ENCODE data around the gene PRRT1B.

The PRRT1B gene

GRCh38 chr9:131554087-131554842 lies 8.9 kb downstream of the PRRT1B start:
- Histone ChIP-seq H3K27me3 (ENCODE audit: insufficient read depth, insufficient read length) (peaks cover 27% of the 10 kb centered on the region), H3K9ac (ENCODE audit: insufficient read length, low read depth) (no peak overlapping the region), H3K4me3 (ENCODE audit: insufficient read length, low read depth) (peak overlapping the region; percentile 30), H3K9me3 (ENCODE audit: insufficient read depth, low read length) (peaks cover 9% of the 10 kb centered on the region; the same call in 1 of the 2 replicates), H3K36me3 (ENCODE audit: insufficient read depth, insufficient read length, low read length) (peaks cover 6% of the 10 kb centered on the region), H3K4me1 (ENCODE audit: insufficient read depth, insufficient read length) (peaks cover 13% of the 10 kb centered on the region)
- DNase-seq (ENCODE audit: low read depth, low spot score) = no peak
- no peak for TF ChIP-seq ZNF274 (IDR thresholded peaks at IDR 0.05; ENCODE audit: low read depth, low read length)
- TF ChIP-seq YY1 (IDR thresholded peaks at IDR 0.05; ENCODE audit: insufficient read depth, insufficient read length) = no peak

GRCh38 chr9:131554843-131555351 lies 9.6 kb downstream of the PRRT1B start:
- no peak for DNase-seq (ENCODE audit: low read depth, low spot score)
- Histone ChIP-seq H3K4me3 (ENCODE audit: insufficient read length, low read depth) (peak overlapping the region; percentile 30), H3K4me1 (ENCODE audit: insufficient read depth, insufficient read length) (peaks cover 13% of the 10 kb centered on the region), H3K9ac (ENCODE audit: insufficient read length, low read depth) (no peak overlapping the region), H3K36me3 (ENCODE audit: insufficient read depth, insufficient read length, low read length) (peaks cover 6% of the 10 kb centered on the region), H3K9me3 (ENCODE audit: insufficient read depth, low read length) (peaks cover 9% of the 10 kb centered on the region; the same call in 1 of the 2 replicates), H3K27me3 (ENCODE audit: insufficient read depth, insufficient read length) (peaks cover 27% of the 10 kb centered on the region)
- TF ChIP-seq ZNF274 (IDR thresholded peaks at IDR 0.05; ENCODE audit: low read depth, low read length) (no peak), YY1 (IDR thresholded peaks at IDR 0.05; ENCODE audit: insufficient read depth, insufficient read length) (no peak), SUZ12 (IDR thresholded peaks at IDR 0.05; ENCODE audit: extremely low read depth, insufficient read depth, insufficient read length) (no peak)

- Histone ChIP-seq H3K36me3 (ENCODE audit: insufficient read depth, insufficient read length, low read length) (peaks cover 6% of the 10 kb centered on the region), H3K9me3 (ENCODE audit: insufficient read depth, low read length) (peaks cover 9% of the 10 kb centered on the region; the same call in 1 of the 2 replicates), H3K4me1 (ENCODE audit: insufficient read depth, insufficient read length) (peaks cover 13% of the 10 kb centered on the region), H3K27me3 (ENCODE audit: insufficient read depth, insufficient read length) (peaks cover 27% of the 10 kb centered on the region), H3K4me3 (ENCODE audit: insufficient read length, low read depth) (no peak overlapping the region), H3K9ac (ENCODE audit: insufficient read length, low read depth) (no peak overlapping the region)
- no peak for DNase-seq (ENCODE audit: low read depth, low spot score)
- TF ChIP-seq SUZ12 (IDR thresholded peaks at IDR 0.05; ENCODE audit: extremely low read depth, insufficient read depth, insufficient read length) (no peak), ZNF274 (IDR thresholded peaks at IDR 0.05; ENCODE audit: low read depth, low read length) (no peak), YY1 (IDR thresholded peaks at IDR 0.05; ENCODE audit: insufficient read depth, insufficient read length) (no peak)
These were observed 10.7 kb downstream of the PRRT1B start for GRCh38 chr9:131555841-131556673.

GRCh38 chr9:131557855-131558548 lies 12.7 kb downstream of the PRRT1B start:
- H3K9ac ChIP-seq (ENCODE audit: insufficient read length, low read depth) = no peak overlapping the region
- peaks cover 16% of the 10 kb centered on the region; the same call in 1 of the 2 replicates for H3K9me3 ChIP-seq (ENCODE audit: insufficient read depth, low read length)
- peaks cover 6% of the 10 kb centered on the region for H3K36me3 ChIP-seq (ENCODE audit: insufficient read depth, insufficient read length, low read length)
- no peak for TF ChIP-seq ZNF274 (IDR thresholded peaks at IDR 0.05; ENCODE audit: low read depth, low read length)
- no peak for TF ChIP-seq SUZ12 (IDR thresholded peaks at IDR 0.05; ENCODE audit: extremely low read depth, insufficient read depth, insufficient read length)
- TF ChIP-seq YY1 (IDR thresholded peaks at IDR 0.05; ENCODE audit: insufficient read depth, insufficient read length) = no peak
- H3K4me3 ChIP-seq (ENCODE audit: insufficient read length, low read depth) = no peak overlapping the region
- H3K27me3 ChIP-seq (ENCODE audit: insufficient read depth, insufficient read length) = peaks cover 27% of the 10 kb centered on the region
- peaks cover 13% of the 10 kb centered on the region for H3K4me1 ChIP-seq (ENCODE audit: insufficient read depth, insufficient read length)
- no peak for DNase-seq (ENCODE audit: low read depth, low spot score)

- Histone ChIP-seq H3K4me1 (ENCODE audit: insufficient read depth, insufficient read length) (peaks cover 13% of the 10 kb centered on the region), H3K4me3 (ENCODE audit: insufficient read length, low read depth) (no peak overlapping the region), H3K27me3 (ENCODE audit: insufficient read depth, insufficient read length) (peaks cover 19% of the 10 kb centered on the region), H3K9ac (ENCODE audit: insufficient read length, low read depth) (no peak overlapping the region), H3K9me3 (ENCODE audit: insufficient read depth, low read length) (peaks cover 10% of the 10 kb centered on the region; the same call in 1 of the 2 replicates), H3K36me3 (ENCODE audit: insufficient read depth, insufficient read length, low read length) (peaks cover 6% of the 10 kb centered on the region)
- DNase-seq (ENCODE audit: low read depth, low spot score) = no peak
- TF ChIP-seq SUZ12 (IDR thresholded peaks at IDR 0.05; ENCODE audit: extremely low read depth, insufficient read depth, insufficient read length) (no peak), YY1 (IDR thresholded peaks at IDR 0.05; ENCODE audit: insufficient read depth, insufficient read length) (no peak), ZNF274 (IDR thresholded peaks at IDR 0.05; ENCODE audit: low read depth, low read length) (no peak)
These were observed 14.2 kb downstream of the PRRT1B start for GRCh38 chr9:131559421-131560000.

GRCh38 chr9:131562032-131562959 lies 17.0 kb downstream of the PRRT1B start:
- H3K4me3 ChIP-seq (ENCODE audit: insufficient read length, low read depth) = no peak overlapping the region
- no peak for TF ChIP-seq SUZ12 (IDR thresholded peaks at IDR 0.05; ENCODE audit: extremely low read depth, insufficient read depth, insufficient read length)
- TF ChIP-seq ZNF274 (IDR thresholded peaks at IDR 0.05; ENCODE audit: low read depth, low read length) = no peak
- TF ChIP-seq YY1 (IDR thresholded peaks at IDR 0.05; ENCODE audit: insufficient read depth, insufficient read length) = no peak
- H3K36me3 ChIP-seq (ENCODE audit: insufficient read depth, insufficient read length, low read length) = peaks cover 3% of the 10 kb centered on the region
- no peaks in the 10 kb centered on the region for H3K27me3 ChIP-seq (ENCODE audit: insufficient read depth, insufficient read length)
- H3K9ac ChIP-seq (ENCODE audit: insufficient read length, low read depth) = no peak overlapping the region
- DNase-seq (ENCODE audit: low read depth, low spot score) = peak; percentile 38
- peaks cover 6% of the 10 kb centered on the region for H3K4me1 ChIP-seq (ENCODE audit: insufficient read depth, insufficient read length)
- H3K9me3 ChIP-seq (ENCODE audit: insufficient read depth, low read length) = peaks cover 10% of the 10 kb centered on the region; the same call in 1 of the 2 replicates
